NCI-H2227 (cell line): ENCODE measurements around the gene KRTAP10-8.
A peak's percentile ranks its signal among the peaks of the same experiment; 100 is the strongest.
"Not testable (repeated sequence)": the region's sequence is repeated elsewhere in the genome, so short reads cannot be mapped to it uniquely, and the experiment has no call there.

Experiments
- DNase-seq: peaks from one replicate; lab custom pipeline; 2025; ENCODE audit not compliant: unreplicated experiment; lab: John Stamatoyannopoulos, UW

The KRTAP10-8 gene

GRCh38 chr21:44598061-44598460 lies 13.8 kb upstream of the KRTAP10-8 start:
- DNase-seq, result peak; percentile 43

- no peak for DNase-seq
Measured at GRCh38 chr21:44599264-44600029, 12.4 kb upstream of the KRTAP10-8 start.

GRCh38 chr21:44600118-44600978 lies 11.5 kb upstream of the KRTAP10-8 start, which contains the start of gene KRTAP10-7:
Gene KRTAP10-7 (plus strand): TSS chr21:44600597. CDS start chr21:44600622, 25 bp downstream.
- not testable (repeated sequence) for DNase-seq

- peak; percentile 14 for DNase-seq
Measured at GRCh38 chr21:44601091-44601490, 10.8 kb upstream of the KRTAP10-8 start.

GRCh38 chr21:44601596-44602462 lies 10.1 kb upstream of the KRTAP10-8 start:
- DNase-seq, result no peak

- no peak for DNase-seq
Measured at GRCh38 chr21:44602463-44602850, 9.4 kb upstream of the KRTAP10-8 start.

GRCh38 chr21:44603109-44603875 lies 8.6 kb upstream of the KRTAP10-8 start:
- DNase-seq, result no peak

- DNase-seq, result no peak
Measured at GRCh38 chr21:44603911-44604310, 8.0 kb upstream of the KRTAP10-8 start.

GRCh38 chr21:44606495-44606894 lies 5.4 kb upstream of the KRTAP10-8 start:
- no peak for DNase-seq

- DNase-seq, result no peak
Measured at GRCh38 chr21:44609193-44609592, 2.7 kb upstream of the KRTAP10-8 start.

GRCh38 chr21:44610157-44610843 lies 1.6 kb upstream of the KRTAP10-8 start:
- DNase-seq, result not testable (repeated sequence)

GRCh38 chr21:44611551-44611950 lies 328 bp upstream of the KRTAP10-8 start:
- no peak for DNase-seq

- DNase-seq, result no peak
Measured at GRCh38 chr21:44612669-44613229, 870 bp downstream of the KRTAP10-8 start.

- DNase-seq, result no peak
Measured at GRCh38 chr21:44613386-44614155, 1.7 kb downstream of the KRTAP10-8 start.

- DNase-seq, result no peak
Measured at GRCh38 chr21:44614161-44614631, 2.3 kb downstream of the KRTAP10-8 start.

GRCh38 chr21:44614961-44615391 lies 3.1 kb downstream of the KRTAP10-8 start:
- DNase-seq, result no peak

GRCh38 chr21:44615466-44615865 lies 3.6 kb downstream of the KRTAP10-8 start:
- DNase-seq, result no peak

GRCh38 chr21:44615911-44616590 lies 4.2 kb downstream of the KRTAP10-8 start:
- DNase-seq, result no peak
